Hepatocyte (in vitro differentiated cells): ENCODE measurements around the gene OBSCN. TPM values are rescaled to one million over a fixed set of nuclear protein-coding genes. Genes with fewer than 3 reads are reported as not detected.

Source experiments
- DNase-seq: peaks from one replicate; pipeline ENCODE4 v3.0.0-alpha.2; 2016; ENCODE audit warnings: low spot score
- H2AFZ ChIP-seq: fragments of 200-600 bp; sonication (generic); 2 replicates; pipeline ENCODE4 v1.6.0; 2016; ENCODE audit warnings: antibody characterized with exemption, mild to moderate bottlenecking
- H3K27ac ChIP-seq: fragments of 200-600 bp; sonication (generic); 2 replicates; pipeline ENCODE4 v1.5.1; 2016; ENCODE audit warnings: mild to moderate bottlenecking
- H3K27me3 ChIP-seq: fragments of 200-600 bp; sonication (generic); 2 replicates; pipeline ENCODE4 v1.6.1; 2016
- H3K36me3 ChIP-seq: fragments of 200-600 bp; sonication (generic); replicated peaks from 2 replicates; pipeline ENCODE4 v1.5.1; 2016; ENCODE audit warnings: low read depth; ENCODE audit not compliant: insufficient read depth
- H3K4me1 ChIP-seq: fragments of 200-600 bp; sonication (generic); 2 replicates; pipeline ENCODE4 v1.5.1; 2016; ENCODE audit warnings: mild to moderate bottlenecking, moderate library complexity; ENCODE audit not compliant: insufficient read depth
- H3K4me2 ChIP-seq: fragments of 200-600 bp; sonication (generic); 2 replicates; pipeline ENCODE4 v1.6.0; 2016
- H3K4me3 ChIP-seq: fragments of 200-600 bp; sonication (generic); 2 replicates; pipeline ENCODE4 v1.5.1; 2016; ENCODE audit warnings: mild to moderate bottlenecking
- H3K79me2 ChIP-seq: fragments of 200-600 bp; sonication (generic); 2 replicates; pipeline ENCODE4 v1.6.0; 2017; ENCODE audit warnings: mild to moderate bottlenecking
- H3K9me2 ChIP-seq: fragments of 200-600 bp; sonication (generic); replicated peaks from 2 replicates; pipeline ENCODE4 v1.6.0; 2017; ENCODE audit warnings: mild to moderate bottlenecking; ENCODE audit not compliant: insufficient read depth
- H3K9me3 ChIP-seq: fragments of 200-600 bp; sonication (generic); 2 replicates; pipeline ENCODE4 v1.5.1; 2016; ENCODE audit warnings: low read depth, mild to moderate bottlenecking
- H4K20me1 ChIP-seq: fragments of 200-600 bp; sonication (generic); 2 replicates; pipeline ENCODE4 v1.6.0; 2016; ENCODE audit warnings: mild to moderate bottlenecking; ENCODE audit not compliant: insufficient read depth, poor library complexity, severe bottlenecking
- EZH2 ChIP-seq: fragments of 200-600 bp; sonication (generic); IDR thresholded peaks from 2 replicates; pipeline ENCODE4 v1.6.1; 2016; ENCODE audit warnings: antibody characterized with exemption, mild to moderate bottlenecking, borderline replicate concordance
- EZH2phosphoT487 ChIP-seq: fragments of 200-600 bp; sonication (generic); IDR thresholded peaks from one replicate; pipeline ENCODE4 v1.6.1; 2018; ENCODE audit warnings: antibody characterized with exemption, mild to moderate bottlenecking, low read depth, moderate library complexity; ENCODE audit not compliant: unreplicated experiment, severe bottlenecking
- WGBS: methylation state at CpG from one replicate; pipeline ENCODE4 v1.1.6; 2016; ENCODE audit warnings: low lambda C conversion rate; ENCODE audit errors: missing lambda C conversion rate; 5-methylcytosine and 5-hydroxymethylcytosine counted together
- polyA plus RNA-seq: library from polyadenylated mRNA; unstranded; fragments of >200 nt; fragmentation: Nextera tagmentation; extraction: Ambion mirVana; gene quantifications from 2 replicates; pipeline ENCODE4 v1.2.1, GENCODE V29; 2016
- total RNA-seq: library from RNA; depleted of rRNA; stranded (reverse); fragments of >200 nt; gene quantifications from 2 replicates; pipeline ENCODE4 v1.2.3, GENCODE V29; 2014
- TF ChIP-seq, protein P1 (sequence below): fragments of 200-600 bp; sonication (generic); IDR thresholded peaks from 2 replicates; pipeline ENCODE4 v1.5.1; 2016; ENCODE audit warnings: antibody characterized with exemption, mild to moderate bottlenecking; ENCODE audit not compliant: poor library complexity

Gene OBSCN
- total and polyA plus RNA-seq, 2 experiments from 2014 or later: 15.0 to 22.4 TPM

DNA sequence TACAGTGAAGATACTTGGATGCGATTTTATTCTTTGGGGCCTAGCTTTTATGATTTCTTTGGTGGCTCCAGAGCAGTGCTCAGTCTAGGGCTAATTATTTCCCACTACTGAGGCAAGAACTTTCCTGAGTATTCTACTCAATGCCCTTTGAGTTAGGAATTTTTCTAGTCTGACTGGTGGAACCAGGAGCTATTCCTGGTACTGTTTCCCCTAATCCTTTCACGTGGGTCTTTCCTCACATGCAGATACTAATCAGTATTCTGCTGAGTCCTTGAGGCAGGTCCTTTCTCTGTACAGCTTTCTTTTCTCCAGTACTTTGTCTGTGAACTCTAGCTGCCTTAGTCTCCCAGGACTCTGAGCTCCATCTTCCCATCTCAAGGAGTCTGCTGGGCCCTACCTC lies 122.0 kb downstream of the OBSCN start:
- H3K4me3 ChIP-seq: no peak overlapping the region
- H2AFZ ChIP-seq: no peak overlapping the region
- H3K9me3 ChIP-seq: no peaks in the 10 kb centered on the region
- DNase-seq: no peak
- H3K4me1 ChIP-seq: no peaks in the 10 kb centered on the region
- H4K20me1 ChIP-seq: no peaks in the 10 kb centered on the region
- no peaks in the 10 kb centered on the region for H3K27me3 ChIP-seq
- TF ChIP-seq, protein P1, sequence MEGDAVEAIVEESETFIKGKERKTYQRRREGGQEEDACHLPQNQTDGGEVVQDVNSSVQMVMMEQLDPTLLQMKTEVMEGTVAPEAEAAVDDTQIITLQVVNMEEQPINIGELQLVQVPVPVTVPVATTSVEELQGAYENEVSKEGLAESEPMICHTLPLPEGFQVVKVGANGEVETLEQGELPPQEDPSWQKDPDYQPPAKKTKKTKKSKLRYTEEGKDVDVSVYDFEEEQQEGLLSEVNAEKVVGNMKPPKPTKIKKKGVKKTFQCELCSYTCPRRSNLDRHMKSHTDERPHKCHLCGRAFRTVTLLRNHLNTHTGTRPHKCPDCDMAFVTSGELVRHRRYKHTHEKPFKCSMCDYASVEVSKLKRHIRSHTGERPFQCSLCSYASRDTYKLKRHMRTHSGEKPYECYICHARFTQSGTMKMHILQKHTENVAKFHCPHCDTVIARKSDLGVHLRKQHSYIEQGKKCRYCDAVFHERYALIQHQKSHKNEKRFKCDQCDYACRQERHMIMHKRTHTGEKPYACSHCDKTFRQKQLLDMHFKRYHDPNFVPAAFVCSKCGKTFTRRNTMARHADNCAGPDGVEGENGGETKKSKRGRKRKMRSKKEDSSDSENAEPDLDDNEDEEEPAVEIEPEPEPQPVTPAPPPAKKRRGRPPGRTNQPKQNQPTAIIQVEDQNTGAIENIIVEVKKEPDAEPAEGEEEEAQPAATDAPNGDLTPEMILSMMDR: no peak
- TF ChIP-seq EZH2 (no peak), EZH2phosphoT487 (no peak)
- H3K9me2 ChIP-seq: no peaks in the 10 kb centered on the region
- H3K36me3 ChIP-seq: no peaks in the 10 kb centered on the region
- no peak overlapping the region for H3K4me2 ChIP-seq
- no peaks in the 10 kb centered on the region for H3K79me2 ChIP-seq
- 71% methylated on average over 2 of the region's 2 CpGs for WGBS
- no peak overlapping the region for H3K27ac ChIP-seq

- no peaks in the 10 kb centered on the region for H3K79me2 ChIP-seq
- TF ChIP-seq EZH2phosphoT487: no peak
- no peak for TF ChIP-seq EZH2
- TF ChIP-seq, protein P1: no peak
These were observed 125.2 kb downstream of the OBSCN start for GRCh38 chr1:228332797-228333738.

GRCh38 chr1:228333739-228334115 lies 125.9 kb downstream of the OBSCN start:
- Histone ChIP-seq H3K36me3 (no peaks in the 10 kb centered on the region), H3K9me3 (no peaks in the 10 kb centered on the region), H2AFZ (no peak overlapping the region), H4K20me1 (no peaks in the 10 kb centered on the region), H3K27me3 (no peaks in the 10 kb centered on the region), H3K9me2 (no peaks in the 10 kb centered on the region), H3K4me1 (no peaks in the 10 kb centered on the region), H3K4me2 (no peak overlapping the region), H3K4me3 (no peak overlapping the region), H3K79me2 (no peaks in the 10 kb centered on the region), H3K27ac (no peak overlapping the region)
- no peak for TF ChIP-seq EZH2phosphoT487
- WGBS: 97% methylated on average over 10 of the region's 10 CpGs
- DNase-seq: no peak

More at GRCh38 chr1:228332797-228333738, 125.2 kb downstream of the OBSCN start:
- H3K9me3 ChIP-seq: no peaks in the 10 kb centered on the region
- H3K4me3 ChIP-seq: no peak overlapping the region
- no peaks in the 10 kb centered on the region for H3K4me1 ChIP-seq
- no peak overlapping the region for H3K27ac ChIP-seq
- no peaks in the 10 kb centered on the region for H3K36me3 ChIP-seq
- no peak overlapping the region for H3K4me2 ChIP-seq
- H3K27me3 ChIP-seq: no peaks in the 10 kb centered on the region
- no peak overlapping the region for H2AFZ ChIP-seq
- no peak for DNase-seq
- H3K9me2 ChIP-seq: no peaks in the 10 kb centered on the region
- no peaks in the 10 kb centered on the region for H4K20me1 ChIP-seq
- WGBS: 95% methylated on average over 16 of the region's 17 CpGs

DNA sequence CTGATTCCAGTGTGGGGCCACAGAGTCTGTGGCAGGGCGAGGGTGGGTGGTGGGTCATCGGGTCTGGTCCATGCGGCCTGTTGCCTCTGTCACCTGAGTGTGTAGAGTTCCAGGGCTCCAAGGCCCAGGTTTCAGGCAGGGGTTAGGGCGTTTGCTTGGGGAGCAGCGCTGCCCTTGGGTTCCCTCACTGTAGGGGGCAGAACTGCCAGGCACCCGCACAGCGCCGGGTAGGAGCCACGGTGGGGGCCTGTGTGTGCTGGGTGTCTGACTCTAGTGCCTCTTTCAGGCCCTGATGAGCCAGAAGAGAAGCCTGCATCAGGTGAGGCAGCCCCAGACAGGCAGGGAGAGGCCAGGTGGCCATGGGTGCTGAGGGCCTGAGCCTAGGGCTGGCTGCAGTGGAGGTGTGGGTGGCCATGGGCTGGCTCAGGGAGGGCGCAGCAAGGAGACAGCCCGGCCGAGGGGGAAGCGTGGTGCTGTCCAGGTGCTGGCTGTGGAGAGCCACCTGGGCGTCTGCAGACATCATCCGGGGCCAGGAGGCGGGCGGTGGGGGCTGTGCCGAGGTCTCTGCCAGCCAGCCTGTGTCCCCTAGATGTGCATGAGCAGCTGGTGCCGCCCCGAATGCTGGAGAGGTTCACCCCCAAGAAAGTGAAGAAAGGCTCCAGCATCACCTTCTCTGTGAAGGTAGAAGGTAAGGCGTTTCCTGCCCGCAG lies 126.5 kb downstream of the OBSCN start:
- WGBS: 95% methylated on average over 18 of the region's 22 CpGs
- no peak overlapping the region for H3K27ac ChIP-seq
- no peak overlapping the region for H3K4me3 ChIP-seq
- no peaks in the 10 kb centered on the region for H3K9me2 ChIP-seq
- H3K36me3 ChIP-seq: no peaks in the 10 kb centered on the region
- no peak overlapping the region for H2AFZ ChIP-seq
- TF ChIP-seq, protein P1: no peak
- TF ChIP-seq EZH2 (no peak), EZH2phosphoT487 (no peak)
- H3K4me1 ChIP-seq: no peaks in the 10 kb centered on the region
- H3K9me3 ChIP-seq: no peaks in the 10 kb centered on the region
- H4K20me1 ChIP-seq: no peaks in the 10 kb centered on the region
- H3K4me2 ChIP-seq: no peak overlapping the region
- H3K27me3 ChIP-seq: no peaks in the 10 kb centered on the region
- DNase-seq: no peak
- no peaks in the 10 kb centered on the region for H3K79me2 ChIP-seq
